Testis (tissue), 3 donors: Measurements from ENCODE around the gene NEDD9. TPM values are rescaled to one million over a fixed set of nuclear protein-coding genes. Genes with fewer than 3 reads are reported as not detected.

ENCODE experiments used
- DNase-seq: peaks from one replicate; pipeline ENCODE4 v3.0.0-alpha.2; 2019
- H3K27ac ChIP-seq, 2 donors: fragments of 200-600 bp; sonication (generic); one replicate each; pipeline ENCODE4 v1.5.1; 2019
- H3K27me3 ChIP-seq: fragments of 200-600 bp; sonication (generic); one replicate; pipeline ENCODE4 v1.5.1; 2019
- H3K36me3 ChIP-seq: fragments of 200-600 bp; sonication (generic); one replicate; pipeline ENCODE4 v1.5.1; 2017; ENCODE audit warnings: low read depth; ENCODE audit errors: missing control alignments
- H3K4me1 ChIP-seq: fragments of 200-600 bp; sonication (generic); one replicate; pipeline ENCODE4 v1.5.1; 2019
- H3K4me3 ChIP-seq, 2 donors: fragments of 200-600 bp; sonication (generic); one replicate each; pipeline ENCODE4 v1.5.1; 2017 to 2019
- H3K9me3 ChIP-seq: fragments of 200-600 bp; sonication (generic); one replicate; pipeline ENCODE4 v1.5.1; 2017
- CTCF ChIP-seq, 3 experiments: fragments of 450-650 bp in 2 of 3; fragments of 200-600 bp in 1 of 3; sonication (generic) in 1 of 3; IDR thresholded peaks; one replicate each; pipeline ENCODE4 v1.5.1; 2016 to 2019; ENCODE audit warnings: antibody characterized with exemption in 3 of 3, mild to moderate bottlenecking in 2 of 3, moderate library complexity in 1 of 3
- POLR2A ChIP-seq: fragments of 450-650 bp; IDR thresholded peaks from one replicate; pipeline ENCODE4 v1.6.1; 2017; ENCODE audit warnings: antibody characterized with exemption, mild to moderate bottlenecking, moderate library complexity
- WGBS, 2 donors: methylation state at CpG; one replicate each; pipeline ENCODE4 v1.1.5; 2018; 5-methylcytosine and 5-hydroxymethylcytosine counted together
- intact Hi-C: fragments of 100-400 bp; cut with DNase I; formaldehyde crosslinking; loops from one replicate; pipeline ENCODE4 v1.15.1; 2023; ENCODE audit warnings: low total_unique reads
- polyA plus RNA-seq: library from polyadenylated mRNA; stranded (reverse); fragments of 350-450 nt; fragmentation: Illumina TruSeq; extraction: RNeasy Lipid Tissue Mini Kit (QIAGEN cat#74804); gene quantifications from one replicate; pipeline ENCODE4 v1.2.3, GENCODE V29; 2014; ENCODE audit warnings: low read depth, low replicate concordance; ENCODE audit not compliant: insufficient read depth
- total RNA-seq, 2 donors: library from RNA; depleted of rRNA; stranded (reverse); fragments of >200 nt; gene quantifications; one replicate each; pipeline ENCODE4 v1.2.3, GENCODE V29; 2016

NEDD9 gene
- total and polyA plus RNA-seq, 3 donors from 2014 or later: 21.0 to 67.0 (median 31.8) TPM

GRCh38 chr6:11174242-11174611 lies 58.2 kb downstream of the NEDD9 start:
- no peaks in the 10 kb centered on the region for H3K27me3 ChIP-seq
- intact Hi-C loops: no loop called here
- 83 to 86% methylated on average over 5 of the region's 5 CpGs for WGBS, 2 donors
- no peaks in the 10 kb centered on the region for H3K9me3 ChIP-seq
- TF ChIP-seq CTCF (IDR thresholded peaks at IDR 0.05) (no peak), POLR2A (no peak)
- H3K4me3 ChIP-seq: no peak overlapping the region
- H3K27ac ChIP-seq: no peak overlapping the region
- peaks cover 6% of the 10 kb centered on the region for H3K4me1 ChIP-seq
- no peak for DNase-seq
- no peaks in the 10 kb centered on the region for H3K36me3 ChIP-seq

GRCh38 chr6:11172501-11173327 lies 59.8 kb downstream of the NEDD9 start:
- intact Hi-C loops: no loop called here

GRCh38 chr6:11171952-11172351 lies 60.5 kb downstream of the NEDD9 start:
- Histone ChIP-seq H3K36me3 (no peaks in the 10 kb centered on the region), H3K4me1 (peaks cover 6% of the 10 kb centered on the region), H3K27ac (no peak overlapping the region), H3K27me3 (no peaks in the 10 kb centered on the region), H3K9me3 (no peaks in the 10 kb centered on the region), H3K4me3 (no peak overlapping the region)
- no peak for TF ChIP-seq POLR2A
- TF ChIP-seq CTCF (IDR thresholded peaks at IDR 0.05): no peak
- intact Hi-C loops: no loop called here
- no peak for DNase-seq
- WGBS, 2 donors: 54 to 79% methylated on average over 13 of the region's 13 CpGs

More at GRCh38 chr6:11172501-11173327, 59.8 kb downstream of the NEDD9 start:
- Histone ChIP-seq H3K9me3 (no peaks in the 10 kb centered on the region), H3K4me1 (peaks cover 6% of the 10 kb centered on the region), H3K36me3 (no peaks in the 10 kb centered on the region), H3K27ac (no peak overlapping the region), H3K27me3 (no peaks in the 10 kb centered on the region), H3K4me3 (no peak overlapping the region)
- DNase-seq: peak; percentile 86
- no peak for TF ChIP-seq POLR2A
- TF ChIP-seq CTCF (IDR thresholded peaks at IDR 0.05): peak; percentile 80 to 95 (median 83)
- 19 to 24% methylated on average over 17 of the region's 17 CpGs for WGBS, 2 donors

- Histone ChIP-seq H3K4me3 (no peak overlapping the region), H3K27ac (no peak overlapping the region), H3K4me1 (peaks cover 6% of the 10 kb centered on the region), H3K27me3 (no peaks in the 10 kb centered on the region), H3K9me3 (no peaks in the 10 kb centered on the region), H3K36me3 (no peaks in the 10 kb centered on the region)
- WGBS, 2 donors: 70 to 85% methylated on average over 7 of the region's 7 CpGs
- TF ChIP-seq POLR2A: no peak
- TF ChIP-seq CTCF (IDR thresholded peaks at IDR 0.05): no peak
- DNase-seq: no peak
- intact Hi-C loops: no loop called here
Observed at GRCh38 chr6:11168091-11168635, 64.3 kb downstream of the NEDD9 start.
